Measurements from ENCODE around the gene MVB12B. TPM values are rescaled to one million over a fixed set of nuclear protein-coding genes. Genes with fewer than 3 reads are reported as not detected.

The MVB12B gene
- total RNA-seq, 2 donors from 2014 or later, result 18.6 to 19.7 TPM

GRCh38 chr9:126377176-126377509, 50.5 kb downstream of the MVB12B start:
- Mint-ChIP-seq H3K27me3 (ENCODE audit: insufficient read depth) (no peaks in the 10 kb centered on the region), H3K36me3 (ENCODE audit: low read depth) (no peaks in the 10 kb centered on the region), H3K9me3 (no peaks in the 10 kb centered on the region), H3K4me1 (peaks cover 49% of the 10 kb centered on the region), H3K4me3 (peak overlapping the region; percentile 14), H3K27ac (peak overlapping the region; percentile 63)
- peak overlapping the region; percentile 86 for H3K27ac ChIP-seq (ENCODE audit: low read depth, low read length)
- H3K27me3 ChIP-seq (ENCODE audit: control insufficient read depth, insufficient read depth, low read length, poor library complexity, severe bottlenecking), result no peaks in the 10 kb centered on the region
- H3K9ac ChIP-seq (ENCODE audit: extremely low read depth, low read length, poor library complexity, severe bottlenecking), result no peak overlapping the region
- H3K9me3 ChIP-seq (ENCODE audit: control insufficient read depth, low read length), result no peaks in the 10 kb centered on the region
- H3K4me3 ChIP-seq (ENCODE audit: low read length), result no peak overlapping the region
- 92 to 100% methylated on average over 2 of the region's 2 CpGs for WGBS, 2 experiments (ENCODE audit: insufficient coverage in 1 of 2, insufficient read length in 1 of 2)
- peaks cover 13% of the 10 kb centered on the region for H3K4me1 ChIP-seq (ENCODE audit: control insufficient read depth, insufficient read depth, low read length)
- no peaks in the 10 kb centered on the region for H3K36me3 ChIP-seq (ENCODE audit: control insufficient read depth, insufficient read depth, low read length)
- TF ChIP-seq CTCF (conservative IDR thresholded peaks at IDR 0.05), result no peak
- no peak for DNase-seq

- H3K27ac Mint-ChIP-seq, result no peak overlapping the region
- no peaks in the 10 kb centered on the region for H3K27me3 ChIP-seq (ENCODE audit: control insufficient read depth, insufficient read depth, low read length, poor library complexity, severe bottlenecking)
- DNase-seq, result no peak
- H3K27ac ChIP-seq (ENCODE audit: low read depth, low read length), result no peak overlapping the region
- H3K4me3 Mint-ChIP-seq, result no peak overlapping the region
- no peak overlapping the region for H3K4me3 ChIP-seq (ENCODE audit: low read length)
- no peaks in the 10 kb centered on the region for H3K36me3 ChIP-seq (ENCODE audit: control insufficient read depth, insufficient read depth, low read length)
- WGBS, 2 experiments (ENCODE audit: insufficient coverage in 1 of 2, insufficient read length in 1 of 2), result 93 to 94% methylated on average over 9 of the region's 9 CpGs
- H3K36me3 Mint-ChIP-seq (ENCODE audit: low read depth), result no peaks in the 10 kb centered on the region
- H3K9me3 ChIP-seq (ENCODE audit: control insufficient read depth, low read length), result no peaks in the 10 kb centered on the region
- no peaks in the 10 kb centered on the region for H3K27me3 Mint-ChIP-seq (ENCODE audit: insufficient read depth)
- no peaks in the 10 kb centered on the region for H3K9me3 Mint-ChIP-seq
- peaks cover 49% of the 10 kb centered on the region for H3K4me1 Mint-ChIP-seq
- no peak overlapping the region for H3K9ac ChIP-seq (ENCODE audit: extremely low read depth, low read length, poor library complexity, severe bottlenecking)
- H3K4me1 ChIP-seq (ENCODE audit: control insufficient read depth, insufficient read depth, low read length), result peaks cover 13% of the 10 kb centered on the region
- TF ChIP-seq CTCF (conservative IDR thresholded peaks at IDR 0.05), result no peak
Measured at GRCh38 chr9:126377536-126377935, 50.9 kb downstream of the MVB12B start.

- TF ChIP-seq CTCF (conservative IDR thresholded peaks at IDR 0.05), result no peak
- no peaks in the 10 kb centered on the region for H3K9me3 ChIP-seq (ENCODE audit: control insufficient read depth, low read length)
- no peak overlapping the region for H3K27ac Mint-ChIP-seq
- no peaks in the 10 kb centered on the region for H3K36me3 Mint-ChIP-seq (ENCODE audit: low read depth)
- no peak overlapping the region for H3K4me3 ChIP-seq (ENCODE audit: low read length)
- H3K4me1 Mint-ChIP-seq, result peaks cover 46% of the 10 kb centered on the region
- H3K4me1 ChIP-seq (ENCODE audit: control insufficient read depth, insufficient read depth, low read length), result peaks cover 13% of the 10 kb centered on the region
- H3K36me3 ChIP-seq (ENCODE audit: control insufficient read depth, insufficient read depth, low read length), result no peaks in the 10 kb centered on the region
- no peak for DNase-seq
- no peak overlapping the region for H3K9ac ChIP-seq (ENCODE audit: extremely low read depth, low read length, poor library complexity, severe bottlenecking)
- WGBS, 2 experiments (ENCODE audit: insufficient coverage in 1 of 2, insufficient read length in 1 of 2), result 86 to 98% methylated on average over 5 to 7 of the region's 7 CpGs
- H3K27me3 Mint-ChIP-seq (ENCODE audit: insufficient read depth), result no peaks in the 10 kb centered on the region
- no peak overlapping the region for H3K4me3 Mint-ChIP-seq
- no peaks in the 10 kb centered on the region for H3K27me3 ChIP-seq (ENCODE audit: control insufficient read depth, insufficient read depth, low read length, poor library complexity, severe bottlenecking)
- no peaks in the 10 kb centered on the region for H3K9me3 Mint-ChIP-seq
- H3K27ac ChIP-seq (ENCODE audit: low read depth, low read length), result no peak overlapping the region
Measured at GRCh38 chr9:126378761-126379160, 52.1 kb downstream of the MVB12B start.

All from endodermal cell (in vitro differentiated cells).